Limb (tissue), 2 donors: Measurements from ENCODE around the gene MEIS2.

Experiments used
- DNase-seq, 2 donors: peaks; one replicate each; pipeline ENCODE4 v3.0.0-alpha.2; 2016; ENCODE audit errors: extremely low spot score in 2 of 2

MEIS2 gene

DNA sequence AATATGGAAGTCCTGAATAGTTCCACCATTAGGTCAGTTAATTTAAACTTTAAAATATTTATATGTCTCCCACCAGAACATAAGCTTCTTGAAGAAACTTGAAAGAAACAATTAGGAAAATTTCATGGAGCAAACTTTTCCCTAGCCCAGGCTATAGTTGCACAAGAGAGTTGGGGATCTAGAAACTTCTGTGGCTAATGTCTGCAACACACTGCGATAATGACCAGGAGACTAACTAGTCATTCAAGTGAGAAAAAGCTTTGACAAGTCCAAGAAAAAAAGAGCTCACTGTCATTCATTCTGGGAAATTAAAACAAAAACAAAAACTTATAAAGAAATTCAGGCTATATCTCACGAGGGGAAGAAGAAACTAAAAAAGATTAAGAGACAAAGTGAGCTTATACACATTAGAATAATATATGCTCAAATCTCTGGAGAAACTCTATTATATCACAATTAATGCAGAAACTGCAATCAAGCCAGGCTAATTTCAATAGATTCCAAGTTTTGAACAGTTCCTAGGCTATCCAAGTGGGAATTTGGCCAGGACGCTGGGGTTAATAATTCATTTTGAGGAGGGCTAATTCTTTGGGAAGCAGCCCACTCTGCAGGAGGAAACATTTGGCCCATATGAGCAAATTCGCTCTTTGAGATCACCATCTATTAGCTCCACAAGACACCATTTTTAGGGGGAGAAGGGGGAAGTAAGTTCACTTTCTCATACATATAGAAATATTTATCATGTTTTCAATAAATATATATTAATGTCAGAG, 134.6 kb downstream of the MEIS2 start:
- DNase-seq: no peak

GRCh38 chr15:36964626-36965025, 135.7 kb downstream of the MEIS2 start:
- DNase-seq: no peak

- DNase-seq: no peak
Observed at GRCh38 chr15:36961956-36962355, 138.4 kb downstream of the MEIS2 start.

DNA sequence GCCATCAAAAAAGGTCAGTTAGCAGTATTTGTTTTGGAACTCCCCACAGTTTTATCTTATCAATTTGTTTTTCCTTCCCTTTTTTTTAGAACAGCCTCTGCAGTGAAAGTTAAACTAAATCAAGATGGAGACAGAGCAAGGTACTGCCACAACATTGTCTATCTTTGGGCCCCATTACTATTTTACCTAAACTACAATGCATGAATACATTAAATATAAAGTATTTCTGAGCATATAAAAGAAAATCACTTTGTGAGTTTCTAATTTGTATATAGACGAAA, 139.5 kb downstream of the MEIS2 start:
- DNase-seq: no peak

- no peak for DNase-seq
Observed at GRCh38 chr15:36960179-36960946, 140.0 kb downstream of the MEIS2 start.

- DNase-seq: no peak
Observed at GRCh38 chr15:36959746-36960145, 140.6 kb downstream of the MEIS2 start.

DNA sequence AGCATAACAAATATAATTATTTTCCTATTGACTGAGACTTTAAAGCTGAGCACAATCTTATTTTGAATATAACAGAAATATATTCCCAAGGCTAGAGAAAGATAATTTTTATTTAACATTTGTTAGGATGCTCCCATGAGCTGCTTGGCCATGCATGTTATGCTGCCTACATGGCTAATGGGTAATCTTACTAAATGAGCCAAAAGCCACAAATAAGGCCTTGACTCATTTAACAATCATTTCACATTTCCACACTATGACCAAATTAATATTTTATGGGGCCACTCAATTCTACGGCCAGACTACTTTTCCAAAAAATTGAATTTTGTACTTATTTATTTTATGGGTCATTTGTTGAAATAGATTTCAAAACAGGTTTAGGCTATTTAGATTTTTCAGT, 141.7 kb downstream of the MEIS2 start:
- DNase-seq: no peak

GRCh38 chr15:36954486-36954885, 145.9 kb downstream of the MEIS2 start:
- DNase-seq: no peak

GRCh38 chr15:36953346-36953745, 147.0 kb downstream of the MEIS2 start:
- no peak for DNase-seq

- no peak for DNase-seq
Observed at GRCh38 chr15:36951731-36952247, 148.6 kb downstream of the MEIS2 start.

GRCh38 chr15:36950371-36950770, 150.0 kb downstream of the MEIS2 start:
- DNase-seq: no peak

GRCh38 chr15:36948982-36949381, 151.4 kb downstream of the MEIS2 start:
- no peak for DNase-seq

- DNase-seq: no peak
Observed at GRCh38 chr15:36947035-36947719, 153.2 kb downstream of the MEIS2 start.

- no peak for DNase-seq
Observed at GRCh38 chr15:36944442-36944841, 155.9 kb downstream of the MEIS2 start.

DNA sequence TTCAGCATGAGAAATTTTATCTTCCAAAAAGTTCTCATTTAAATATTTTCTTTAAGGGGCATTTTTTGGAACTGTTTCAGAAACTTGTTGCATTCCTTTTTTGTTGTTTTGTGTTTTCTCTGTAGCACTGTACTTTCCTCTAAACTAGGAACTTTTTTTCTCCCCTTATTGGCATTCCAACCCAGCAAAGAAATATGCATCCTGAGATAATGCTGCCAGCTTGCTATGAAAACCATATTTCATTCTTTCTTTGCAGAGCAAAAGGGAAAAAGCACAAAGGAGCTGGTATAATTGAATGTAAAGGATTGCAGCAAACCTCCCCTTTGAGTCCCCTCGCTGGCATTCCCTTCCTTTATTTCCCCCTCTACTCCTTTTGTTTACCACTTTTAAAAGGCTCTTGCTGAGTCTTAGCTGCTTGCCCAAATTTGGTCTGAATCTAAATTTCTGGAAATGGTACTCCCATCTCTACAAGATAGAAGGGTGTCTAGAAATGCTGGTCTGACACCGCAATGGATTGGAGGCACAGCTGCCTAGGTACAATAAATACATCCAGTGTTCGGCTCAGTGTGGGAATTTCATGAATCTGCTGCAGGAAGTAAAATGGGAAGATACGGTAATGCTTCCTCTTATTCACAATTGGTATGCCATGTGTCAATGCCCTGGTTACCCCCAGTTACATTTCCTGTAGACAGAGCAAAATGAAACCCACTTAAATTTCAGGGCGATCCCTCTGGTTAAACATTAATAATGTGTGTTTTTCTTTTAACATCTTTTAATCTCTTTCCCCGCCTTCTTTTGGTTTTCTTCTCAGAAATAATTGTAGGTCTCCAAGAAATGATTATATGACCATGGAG, 156.6 kb downstream of the MEIS2 start:
- DNase-seq: no peak

- no peak for DNase-seq
Observed at GRCh38 chr15:36942248-36942827, 158.0 kb downstream of the MEIS2 start.

- DNase-seq: no peak
Observed at GRCh38 chr15:36941798-36942197, 158.6 kb downstream of the MEIS2 start.

- DNase-seq: no peak
Observed at GRCh38 chr15:36940636-36941260, 159.6 kb downstream of the MEIS2 start.

GRCh38 chr15:36940219-36940618, 160.1 kb downstream of the MEIS2 start:
- no peak for DNase-seq

- DNase-seq: no peak
Observed at GRCh38 chr15:36938764-36939163, 161.6 kb downstream of the MEIS2 start.

DNA sequence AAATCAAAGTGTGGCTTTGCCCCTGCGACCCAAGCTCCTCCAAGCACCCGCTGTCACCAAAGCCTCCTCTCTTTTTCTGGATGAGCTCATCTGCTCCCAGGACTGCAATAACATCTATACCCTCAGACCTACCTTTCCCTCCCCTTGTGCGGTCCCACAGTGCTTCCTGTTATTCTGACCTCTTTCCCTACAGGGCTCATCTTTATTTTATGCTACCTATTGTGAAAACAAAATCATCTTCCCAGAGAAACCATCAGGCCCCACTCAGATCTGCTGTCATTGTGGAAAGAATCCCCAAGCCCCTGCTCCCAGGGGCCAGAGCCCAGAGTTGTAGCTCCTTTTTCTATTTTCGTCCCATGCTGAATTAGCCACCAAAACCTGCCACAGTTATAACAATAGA, 162.2 kb downstream of the MEIS2 start:
- DNase-seq: no peak
